GM19328 (cell line): Measurements from ENCODE around the gene TAL2.
"Not testable (repeated sequence)": the region's sequence is repeated elsewhere in the genome, so short reads cannot be mapped to it uniquely, and the experiment has no call there.

Experiments used
- ATAC-seq: cut with Tn5 transposase; IDR thresholded peaks from one replicate; pipeline ENCODE4 v1.9.1; 2021; ENCODE audit warnings: mild to moderate bottlenecking, moderate library complexity; ENCODE audit not compliant: unreplicated experiment

Gene TAL2

DNA sequence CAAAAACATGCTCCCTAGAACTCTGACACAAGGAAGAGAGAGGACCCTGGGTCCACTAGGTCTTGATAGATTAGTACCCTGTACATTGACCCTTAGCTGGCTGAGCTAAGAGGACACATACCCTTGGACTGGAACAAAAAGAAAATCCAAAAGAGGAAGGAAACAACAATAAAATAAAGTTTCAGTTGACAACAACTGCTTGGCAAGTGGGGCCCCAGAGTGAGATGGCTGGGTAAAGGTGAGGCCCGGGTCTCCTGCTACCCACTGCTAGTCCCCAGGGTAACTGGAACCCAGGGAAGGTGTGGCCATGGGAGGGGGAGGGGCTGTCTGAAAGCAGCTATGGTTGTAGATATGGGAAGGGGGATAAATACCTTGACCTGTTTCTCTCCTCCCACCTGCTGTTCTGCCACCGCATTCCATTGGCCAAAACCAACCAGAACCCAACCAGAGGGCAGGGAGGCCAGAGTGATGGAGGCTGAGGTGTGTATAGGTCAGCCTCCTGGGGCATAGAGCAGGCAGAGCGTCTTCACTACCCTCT, 11.7 kb downstream of the TAL2 start:
- ATAC-seq: no peak

DNA sequence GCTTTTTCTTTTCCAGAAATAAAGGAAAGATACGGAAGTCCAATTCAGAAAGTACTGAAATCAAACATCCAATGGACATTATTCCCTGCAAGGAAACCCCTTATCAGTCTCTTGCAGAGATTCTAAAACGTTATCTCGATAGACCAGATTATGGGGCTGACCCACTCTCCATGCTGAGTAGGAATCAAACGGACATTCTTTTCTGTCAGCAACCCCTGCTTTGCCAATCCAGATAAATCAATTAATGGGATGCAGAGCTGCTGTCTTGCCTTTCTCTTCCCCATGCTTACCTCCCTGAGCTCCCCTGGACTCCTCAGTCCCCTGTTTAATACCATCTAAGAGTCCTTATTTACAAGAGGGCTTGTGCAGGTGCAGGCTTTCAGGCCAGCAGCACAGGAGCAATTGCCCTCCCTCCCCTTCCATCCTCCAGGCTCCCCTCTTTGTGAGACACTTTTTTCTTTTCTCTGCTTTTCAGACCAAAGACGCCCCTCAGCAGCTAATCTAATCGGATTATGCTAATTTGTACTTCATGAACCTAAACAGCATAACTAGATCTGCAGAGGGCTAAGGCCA, 14.2 kb downstream of the TAL2 start:
- no peak for ATAC-seq

DNA sequence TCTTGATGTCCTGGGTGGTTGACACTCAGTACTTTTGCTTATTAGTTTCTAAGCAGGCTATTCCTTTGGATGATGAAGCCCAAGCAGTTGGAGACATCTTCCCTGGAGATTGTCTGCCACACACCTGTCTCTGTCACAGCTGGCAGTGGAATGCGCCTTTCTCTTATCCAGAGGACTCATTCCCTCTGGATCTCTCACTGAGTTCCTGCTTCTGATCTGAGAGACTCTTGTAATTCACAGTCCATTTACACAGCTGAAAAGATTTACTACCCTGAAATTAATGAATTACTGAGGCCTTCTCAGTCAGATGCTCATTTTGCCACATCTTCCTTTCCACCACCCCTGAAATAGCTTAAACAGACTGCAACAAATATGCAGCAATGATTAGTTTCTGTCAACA, 15.9 kb downstream of the TAL2 start:
- ATAC-seq: no peak

DNA sequence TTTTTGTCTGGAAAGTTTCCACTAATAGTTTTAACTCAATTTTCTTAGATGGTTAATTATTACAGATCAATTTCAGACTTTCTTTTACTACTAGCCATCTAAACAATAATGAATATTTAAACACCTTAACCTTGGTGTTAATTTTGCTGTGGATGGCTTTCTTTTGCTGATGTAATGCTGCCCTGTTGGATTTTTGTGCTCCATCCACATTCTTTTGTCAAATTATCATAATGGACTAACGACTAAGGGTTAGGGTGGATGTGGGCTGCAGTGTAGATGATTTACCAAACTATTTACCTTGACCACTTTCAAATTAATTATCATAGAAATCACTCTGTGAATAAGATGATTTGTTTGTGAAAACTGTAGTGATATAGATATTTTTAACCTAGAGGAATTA, 16.5 kb downstream of the TAL2 start:
- no peak for ATAC-seq

DNA sequence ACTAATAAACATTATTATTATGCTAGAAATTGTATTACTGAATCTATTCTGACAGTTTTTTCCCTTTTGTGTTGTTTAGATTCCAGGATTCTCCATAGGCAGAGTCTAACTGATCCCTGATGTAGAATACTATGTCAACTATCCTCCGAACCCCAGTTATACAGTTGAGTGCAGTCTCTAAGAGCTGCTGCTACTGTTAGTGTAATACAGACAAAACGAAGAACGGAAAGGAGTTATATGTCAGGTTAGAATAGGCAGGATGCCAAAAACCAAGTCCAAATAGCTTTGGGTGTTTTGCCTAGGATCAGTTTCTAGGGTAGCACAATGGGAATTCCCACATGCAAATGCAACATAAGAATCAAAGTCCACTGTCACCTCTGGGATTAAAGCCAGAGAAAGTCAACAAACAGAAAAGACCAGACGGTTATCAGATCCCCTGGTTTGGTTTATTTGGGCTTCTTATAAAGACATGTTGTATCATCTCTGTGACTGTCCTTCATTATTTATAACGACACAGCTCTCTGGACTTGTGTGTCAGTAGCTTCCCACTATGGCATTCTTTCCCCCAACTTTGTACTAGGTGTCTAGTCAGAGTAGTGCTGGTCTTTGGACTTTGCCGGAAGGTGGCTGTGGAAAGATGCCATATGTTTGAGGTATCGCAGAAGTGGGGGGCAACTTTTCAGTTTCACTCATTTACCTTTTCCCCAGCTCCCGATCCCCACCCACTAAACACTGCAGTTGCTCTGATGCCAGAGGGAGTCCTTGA, 17.2 kb downstream of the TAL2 start:
- no peak for ATAC-seq

DNA sequence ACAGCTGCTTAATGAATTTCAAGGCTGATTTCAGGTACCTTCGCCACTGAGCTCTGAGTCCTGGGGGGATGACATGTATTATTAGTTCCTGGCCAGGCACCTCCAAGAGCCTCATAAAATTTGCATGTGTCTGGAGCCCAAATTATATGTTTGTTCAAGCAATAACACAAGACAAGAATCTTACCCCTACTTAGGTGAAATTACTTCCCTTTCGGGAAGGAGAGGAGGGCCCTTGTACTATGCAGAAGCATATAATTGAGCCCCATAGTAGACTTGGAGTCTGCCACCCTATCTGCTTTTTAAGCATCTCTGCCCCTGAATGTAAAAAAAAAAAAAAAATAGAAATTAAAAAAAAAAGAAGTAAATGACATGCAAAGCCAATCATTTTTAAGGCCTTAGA, 19.1 kb downstream of the TAL2 start:
- no peak for ATAC-seq

DNA sequence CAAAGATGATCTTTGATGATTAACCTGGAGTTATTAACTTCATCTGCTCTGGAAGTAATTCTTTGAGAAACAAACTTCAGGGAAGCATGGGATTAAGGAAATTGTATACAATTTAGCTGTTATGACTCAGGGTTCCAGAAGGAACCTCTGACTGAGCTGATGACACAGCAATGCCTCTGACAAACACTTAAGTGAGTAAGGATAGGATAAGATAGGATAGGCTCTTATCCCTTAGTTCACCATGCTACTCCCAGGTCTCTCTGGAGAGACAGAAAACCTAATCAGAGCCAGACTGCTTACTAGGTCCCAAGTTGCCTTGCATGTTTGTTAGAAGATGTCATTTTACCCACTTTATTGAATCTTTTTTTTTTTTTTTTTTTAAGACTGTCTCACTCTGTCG, 19.5 kb downstream of the TAL2 start:
- ATAC-seq: no peak

DNA sequence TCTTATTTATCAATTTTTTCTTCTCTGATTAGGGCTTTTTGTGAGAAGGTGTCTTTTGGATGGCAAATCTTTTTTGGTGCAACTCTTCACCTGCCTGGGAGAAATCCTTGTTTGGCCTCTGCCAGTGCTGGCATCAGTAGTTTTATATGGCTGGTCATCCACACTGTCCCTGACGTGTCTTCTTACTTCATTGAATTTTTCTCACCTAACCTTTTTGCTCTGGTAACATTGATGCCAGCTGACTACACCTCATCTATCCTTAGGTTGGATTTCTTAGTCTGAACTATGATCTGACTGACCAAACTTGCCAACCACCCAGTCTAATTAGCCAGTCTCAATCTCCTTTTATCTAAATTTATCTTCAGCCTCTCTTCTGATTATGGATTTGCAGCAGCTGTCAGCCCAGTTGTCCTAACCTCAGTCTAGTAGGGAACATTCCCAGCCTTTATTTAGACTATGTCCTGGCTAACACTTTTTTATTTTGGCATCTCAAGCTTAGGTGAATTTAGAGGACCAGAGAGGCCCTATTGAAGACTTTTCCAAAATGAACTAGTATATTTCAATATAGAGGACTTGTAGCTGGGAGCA, 21.5 kb downstream of the TAL2 start:
- no peak for ATAC-seq

DNA sequence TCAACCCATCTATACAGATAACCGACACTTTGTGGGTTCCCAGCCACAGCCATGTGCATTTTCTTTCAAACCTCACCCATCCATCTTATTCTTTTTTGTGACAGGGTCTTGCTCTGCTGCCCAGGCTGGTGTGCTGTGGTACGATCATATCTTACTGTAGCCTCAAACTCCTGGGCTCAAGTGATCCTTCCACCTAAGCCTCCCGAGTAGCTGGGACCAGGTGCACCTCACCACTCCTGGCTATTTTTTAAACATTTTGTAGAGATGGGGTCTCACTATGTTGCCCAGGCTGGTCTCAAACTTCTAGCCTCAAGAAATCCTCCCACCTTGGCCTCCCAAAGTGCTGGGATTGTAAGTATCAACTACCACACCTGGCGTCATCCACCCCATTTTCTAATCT, 24.7 kb downstream of the TAL2 start:
- no peak for ATAC-seq

DNA sequence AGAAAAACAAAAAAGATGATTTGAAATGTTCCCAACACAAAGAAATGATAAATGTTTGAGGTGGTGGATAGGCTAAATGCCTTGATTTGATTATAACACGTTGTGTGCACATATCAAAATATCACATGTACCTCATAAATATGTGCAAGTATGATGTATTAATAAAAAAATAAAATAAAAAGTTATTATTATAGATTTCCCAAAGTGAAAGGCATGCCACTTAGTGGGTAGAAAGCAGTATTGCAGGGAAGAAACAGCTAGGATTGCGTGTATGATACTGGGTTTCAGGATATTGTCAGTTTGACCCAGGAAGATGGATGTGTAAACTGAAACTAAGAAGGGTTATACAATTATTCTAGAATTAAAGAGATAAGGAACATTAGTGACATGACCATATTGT, 28.5 kb downstream of the TAL2 start:
- ATAC-seq: no peak

DNA sequence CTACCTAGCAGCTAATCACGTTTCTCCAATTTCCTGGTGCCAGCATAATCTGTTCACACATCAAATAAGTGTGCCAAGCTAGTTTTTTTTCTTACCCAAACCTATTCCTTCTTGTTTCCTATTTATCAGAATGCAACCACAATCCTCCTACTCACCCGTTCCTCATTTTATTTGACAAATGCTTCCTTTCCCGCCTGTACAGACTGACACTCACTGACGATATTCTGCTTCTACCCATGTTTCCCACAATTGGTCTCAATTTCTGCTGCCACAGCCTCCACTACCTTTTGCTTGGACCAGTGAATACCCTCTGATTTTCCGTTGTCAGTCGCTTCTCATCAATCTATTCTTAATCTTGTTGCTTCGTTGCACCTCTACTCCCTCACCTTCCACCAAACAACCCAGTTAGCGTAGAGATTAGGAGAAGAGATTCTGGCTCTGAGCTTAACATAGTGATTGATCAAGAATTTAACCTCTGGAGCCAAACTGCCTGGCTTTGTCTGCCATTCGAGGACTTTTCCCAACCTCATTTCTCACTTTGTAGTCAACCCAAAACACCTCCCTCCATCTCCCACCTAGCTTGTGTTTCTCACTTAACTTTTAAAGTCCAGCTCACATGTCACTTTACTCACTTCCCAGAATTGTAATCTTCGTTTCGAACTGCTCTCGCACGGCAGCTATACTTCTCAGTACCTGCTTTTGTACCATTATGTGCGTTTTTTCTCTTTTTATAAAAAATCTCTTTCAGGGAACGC, 31.4 kb downstream of the TAL2 start:
- peak; percentile 17 for ATAC-seq

DNA sequence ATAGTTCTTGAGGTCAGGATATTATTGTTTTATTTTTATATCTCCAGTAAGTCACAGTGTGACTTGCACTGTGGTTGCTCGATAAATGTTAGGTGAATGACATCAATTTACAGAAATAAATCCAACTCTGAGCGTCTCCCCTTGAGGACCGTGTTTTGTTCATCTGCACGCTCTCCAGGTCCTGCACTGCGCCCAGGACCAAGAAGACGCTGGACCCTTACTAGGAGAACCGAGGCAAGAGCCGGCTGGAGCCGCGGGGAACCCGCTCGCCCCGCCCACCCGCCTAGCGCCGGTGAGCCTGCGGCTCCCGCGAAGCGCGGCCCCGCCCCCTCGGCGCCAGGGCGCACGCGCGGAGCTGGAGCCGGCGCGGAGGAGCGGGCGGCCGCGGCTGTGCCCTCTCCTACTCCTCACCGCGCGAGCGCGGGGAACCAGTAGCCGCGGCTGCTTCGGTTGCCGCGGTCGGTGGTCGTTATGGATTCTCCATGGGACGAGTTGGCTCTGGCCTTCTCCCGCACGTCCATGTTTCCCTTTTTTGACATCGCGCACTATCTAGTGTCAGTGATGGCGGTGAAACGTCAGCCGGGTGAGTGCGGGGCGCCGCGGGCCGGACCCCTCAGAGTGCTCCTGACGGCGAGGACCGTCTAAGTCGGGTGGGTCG, 32.1 kb downstream of the TAL2 start, which contains the start of gene TMEM38B:
TSS of gene TMEM38B (plus strand) at position 352 of the 658 bp plus-strand sequence. CDS start at position 472, 120 bp downstream.
- peak; percentile 76 for ATAC-seq

DNA sequence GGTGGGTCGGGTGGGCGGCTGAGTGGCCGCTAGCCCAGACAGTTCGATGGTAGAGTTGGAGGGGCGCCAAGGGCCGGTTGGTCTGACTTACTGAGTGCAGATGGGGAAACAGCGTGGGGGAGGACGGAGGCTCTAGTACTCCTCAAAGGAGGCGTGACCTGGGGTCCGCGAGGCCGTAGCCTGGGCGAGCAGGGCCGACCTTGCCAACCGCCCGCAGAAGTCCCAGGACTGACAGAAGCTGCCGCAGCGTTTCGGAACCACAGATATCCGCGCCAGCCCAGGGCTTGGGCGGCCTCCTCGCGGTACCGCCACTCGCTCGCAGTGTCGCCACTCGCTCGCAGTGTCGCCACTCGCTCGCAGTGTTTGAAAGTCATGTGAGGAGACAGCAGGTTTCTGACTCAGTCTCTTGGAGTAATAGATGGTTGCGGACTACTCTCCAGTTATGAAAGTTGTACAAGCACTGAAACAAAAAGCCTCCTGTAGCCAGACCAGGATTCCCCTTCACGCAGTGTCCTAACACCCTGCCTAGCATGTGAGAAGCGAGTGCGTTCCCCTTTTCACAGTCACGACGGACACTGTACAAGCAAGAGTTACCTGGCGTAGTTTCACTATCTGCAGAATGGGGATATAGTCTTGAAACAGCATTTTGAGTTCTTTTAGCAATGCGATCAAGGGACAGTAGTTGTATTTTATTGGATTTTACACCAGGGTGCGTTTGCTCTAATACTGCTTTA, 32.8 kb downstream of the TAL2 start:
- ATAC-seq: peak; percentile 60

DNA sequence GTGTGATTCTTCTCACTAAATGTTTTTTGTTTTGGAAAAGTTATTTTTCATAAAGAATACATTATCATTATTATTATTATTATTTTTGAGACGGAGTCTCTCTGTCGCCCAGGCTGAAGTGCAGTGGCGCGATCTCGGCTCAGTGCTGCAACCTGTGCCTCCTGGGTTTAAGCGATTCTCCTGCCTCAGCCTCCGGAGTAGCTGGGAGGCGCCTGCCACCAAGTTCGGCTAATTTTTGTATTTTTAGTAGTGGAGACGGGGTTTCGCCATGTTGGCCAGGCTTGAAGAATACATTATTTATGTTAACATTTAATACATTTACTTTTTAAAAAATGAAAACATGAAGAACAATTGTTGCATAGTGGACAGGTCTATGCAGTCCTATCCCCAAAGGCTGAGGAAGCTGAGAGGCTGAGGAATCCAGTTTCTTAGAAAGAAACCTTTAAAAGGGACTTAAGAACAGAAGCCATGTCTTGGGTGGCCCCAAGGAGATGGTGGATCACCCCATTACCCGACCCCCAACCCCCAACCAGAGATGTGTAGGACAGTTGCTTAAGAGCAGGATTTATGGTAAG, 34.0 kb downstream of the TAL2 start:
- no peak for ATAC-seq

DNA sequence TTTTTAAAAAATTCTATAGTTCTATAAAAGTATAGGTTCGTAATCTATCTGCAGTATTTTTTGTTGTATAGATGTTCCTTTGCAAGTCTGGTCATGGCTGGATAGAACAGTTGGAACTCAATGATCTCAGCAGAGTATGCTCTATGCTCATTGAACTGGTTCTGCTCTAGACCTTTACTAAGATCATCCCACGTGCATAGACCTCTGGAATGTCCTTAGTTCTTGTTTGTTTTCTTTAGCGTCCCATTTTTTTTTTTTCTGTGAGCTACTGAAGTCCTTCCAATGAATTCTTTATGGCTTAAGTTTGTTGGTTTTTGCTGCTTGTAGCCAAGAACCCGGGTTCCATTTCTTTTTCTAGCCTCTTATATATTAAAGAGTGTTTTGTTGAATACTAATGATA, 35.6 kb downstream of the TAL2 start:
- no peak for ATAC-seq

DNA sequence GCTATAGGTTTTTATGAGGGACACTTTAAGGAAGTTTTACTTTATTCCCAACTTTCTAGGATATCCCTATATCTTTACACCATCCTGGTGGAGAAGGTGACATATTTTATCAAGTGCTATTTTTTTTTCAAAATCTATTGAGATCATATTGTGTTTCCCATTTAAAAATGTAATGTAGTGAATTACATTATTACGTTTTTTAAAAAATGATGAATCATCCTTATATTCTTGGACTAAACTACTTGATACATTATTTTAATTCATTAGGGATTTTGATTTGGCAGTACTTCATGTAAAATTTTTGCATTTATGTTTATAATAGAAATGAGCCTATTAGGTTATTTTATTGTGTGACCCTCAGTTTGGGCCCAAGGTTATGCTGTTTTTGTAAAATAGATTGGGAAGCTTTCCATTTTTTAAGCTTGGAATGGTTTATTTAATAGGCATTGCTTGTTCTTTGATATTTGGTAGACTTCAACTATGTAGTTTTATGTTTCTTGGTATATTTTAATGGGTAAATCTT, 36.2 kb downstream of the TAL2 start:
- no peak for ATAC-seq

DNA sequence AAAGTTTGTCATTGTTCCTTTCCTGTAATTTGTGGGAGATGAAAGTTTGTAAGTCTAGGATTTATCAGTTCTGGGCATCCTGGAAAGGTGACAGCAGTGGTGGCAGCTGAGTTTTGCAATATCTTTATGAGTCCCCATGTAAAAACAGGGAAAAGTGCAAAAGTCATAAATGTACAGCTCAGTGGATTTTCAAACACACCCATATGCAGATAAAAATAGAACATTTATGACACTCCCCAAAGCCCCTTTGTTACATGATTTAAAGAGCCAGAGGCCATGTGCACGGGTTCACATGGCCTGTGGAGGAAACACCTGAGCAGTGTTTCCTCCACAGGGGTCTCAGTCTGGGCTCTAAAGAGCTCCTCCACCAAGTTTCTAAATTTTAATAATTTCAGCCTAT, 38.4 kb downstream of the TAL2 start:
- ATAC-seq: no peak

DNA sequence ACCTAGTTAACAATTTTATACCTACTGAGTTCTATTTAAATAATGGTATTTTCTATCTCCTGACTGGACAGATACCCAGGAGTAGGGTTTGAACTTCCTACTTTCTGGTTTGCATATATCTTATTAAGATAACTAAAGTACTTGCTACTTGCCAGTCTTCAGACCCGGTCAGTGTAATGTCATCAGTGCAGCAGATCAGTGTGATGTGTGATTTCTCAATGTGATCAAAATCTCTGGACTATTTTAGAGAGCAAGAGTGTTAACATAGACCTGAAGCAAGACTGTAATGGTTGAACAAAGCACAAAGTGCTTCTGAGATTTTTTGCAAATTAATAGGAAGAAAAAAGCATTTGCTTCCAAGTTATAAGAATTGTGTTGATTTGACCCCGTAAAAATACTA, 38.9 kb downstream of the TAL2 start:
- no peak for ATAC-seq

DNA sequence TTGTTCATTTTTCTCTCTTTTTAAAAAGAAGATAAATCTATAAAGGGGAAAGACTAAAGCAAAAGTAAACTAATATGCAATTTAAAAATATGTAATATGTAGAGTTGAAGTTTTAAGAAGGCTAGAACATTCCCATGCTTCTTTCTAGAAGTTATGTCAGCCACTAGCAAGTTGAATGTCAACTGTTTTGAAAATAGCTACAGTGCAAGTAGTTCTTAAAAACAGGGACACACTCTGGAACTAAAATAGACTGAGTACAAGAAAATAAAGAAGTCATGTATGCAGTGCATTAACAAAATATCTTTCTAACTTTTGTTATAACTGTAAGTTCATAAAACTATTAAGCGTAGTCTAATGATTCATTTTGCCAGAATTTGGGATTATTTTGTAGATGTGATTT, 40.0 kb downstream of the TAL2 start:
- ATAC-seq: no peak

DNA sequence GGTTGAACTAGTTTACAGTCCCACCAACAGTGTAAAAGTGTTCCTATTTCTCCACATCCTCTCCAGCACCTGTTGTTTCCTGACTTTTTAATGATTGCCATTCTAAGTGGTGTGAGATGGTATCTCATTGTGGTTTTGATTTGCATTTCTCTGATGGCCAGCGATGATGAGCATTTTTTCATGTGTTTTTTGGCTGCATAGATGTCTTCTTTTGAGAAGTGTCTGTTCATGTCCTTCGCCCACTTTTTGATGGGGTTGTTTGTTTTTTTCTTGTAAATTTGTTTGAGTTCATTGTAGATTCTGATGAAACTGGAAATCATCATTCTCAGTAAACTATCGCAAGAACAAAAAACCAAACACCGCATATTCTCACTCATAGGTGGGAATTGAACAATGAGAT, 41.4 kb downstream of the TAL2 start:
- ATAC-seq: not testable (repeated sequence)
